HG02642 (cell line): ENCODE data around the gene SCT.

Experiments
- ATAC-seq: cut with Tn5 transposase; IDR thresholded peaks from one replicate; pipeline ENCODE4 v1.9.1; 2021; ENCODE audit warnings: mild to moderate bottlenecking; ENCODE audit not compliant: unreplicated experiment, poor library complexity

SCT gene

GRCh38 chr11:645536-645935 lies 18.6 kb upstream of the SCT start:
- ATAC-seq = no peak

DNA sequence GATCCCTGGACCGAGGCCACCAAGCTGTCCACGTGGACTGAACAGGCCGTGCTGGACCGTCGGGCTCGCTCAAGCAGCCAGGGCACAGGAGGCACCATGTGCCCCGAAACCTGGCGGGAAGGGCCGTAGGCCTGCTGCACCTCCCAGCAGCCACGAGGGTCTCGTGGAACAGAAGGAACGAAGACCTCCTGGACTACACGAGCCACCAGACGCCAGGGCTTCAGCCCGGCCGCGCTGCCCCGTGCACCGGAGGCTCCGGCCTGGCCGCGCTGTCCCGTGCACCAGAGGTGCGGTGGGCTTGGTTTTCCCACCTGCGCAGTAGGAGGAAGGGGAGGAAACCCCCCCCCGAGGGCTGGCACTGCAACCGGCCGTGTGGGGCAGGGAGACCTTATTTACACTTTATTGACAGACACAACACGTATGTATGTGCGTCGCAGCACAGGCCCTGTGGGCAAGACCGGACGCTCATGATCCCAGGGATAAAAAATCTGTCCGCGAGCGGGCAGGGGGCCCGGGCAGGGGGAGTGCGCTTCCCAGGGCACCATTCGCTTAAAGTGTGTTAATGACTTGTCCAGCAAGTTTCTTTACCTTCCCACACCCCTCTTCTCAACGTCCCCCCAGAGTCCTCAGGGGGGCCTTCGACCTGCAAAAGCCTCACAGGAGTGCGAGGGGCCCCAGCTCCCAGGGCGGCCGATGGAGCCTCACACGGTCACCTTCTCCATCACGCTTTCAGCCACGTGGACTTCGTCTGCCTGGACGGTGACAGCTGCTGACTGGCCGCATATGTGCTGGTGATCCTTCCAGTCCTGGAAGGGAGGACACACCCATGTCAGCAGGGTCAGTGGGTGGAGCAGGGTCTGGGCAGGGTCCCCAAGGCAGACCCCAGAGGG lies 17.1 kb upstream of the SCT start:
- no peak for ATAC-seq

- no peak for ATAC-seq
Observed at GRCh38 chr11:643366-643765, 16.4 kb upstream of the SCT start.

GRCh38 chr11:641806-642370 lies 14.9 kb upstream of the SCT start:
- no peak for ATAC-seq

GRCh38 chr11:640021-640706 lies 13.2 kb upstream of the SCT start:
- no peak for ATAC-seq

DNA sequence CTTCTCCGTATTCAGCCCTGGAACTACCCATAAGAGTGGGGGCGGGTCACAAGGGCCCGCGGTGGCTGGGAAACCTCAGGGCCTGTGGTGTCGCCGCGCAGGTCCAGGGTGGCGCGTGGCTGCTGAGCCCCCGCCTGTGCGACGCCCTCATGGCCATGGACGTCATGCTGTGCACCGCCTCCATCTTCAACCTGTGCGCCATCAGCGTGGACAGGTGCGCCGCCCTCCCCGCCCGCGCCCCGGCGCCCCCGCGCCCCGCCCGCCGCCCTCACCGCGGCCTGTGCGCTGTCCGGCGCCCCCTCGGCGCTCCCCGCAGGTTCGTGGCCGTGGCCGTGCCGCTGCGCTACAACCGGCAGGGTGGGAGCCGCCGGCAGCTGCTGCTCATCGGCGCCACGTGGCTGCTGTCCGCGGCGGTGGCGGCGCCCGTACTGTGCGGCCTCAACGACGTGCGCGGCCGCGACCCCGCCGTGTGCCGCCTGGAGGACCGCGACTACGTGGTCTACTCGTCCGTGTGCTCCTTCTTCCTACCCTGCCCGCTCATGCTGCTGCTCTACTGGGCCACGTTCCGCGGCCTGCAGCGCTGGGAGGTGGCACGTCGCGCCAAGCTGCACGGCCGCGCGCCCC lies 12.5 kb upstream of the SCT start:
- no peak for ATAC-seq

GRCh38 chr11:638631-639331 lies 11.8 kb upstream of the SCT start:
- no peak for ATAC-seq

- no peak for ATAC-seq
Observed at GRCh38 chr11:637593-638521, 10.9 kb upstream of the SCT start.

GRCh38 chr11:637333-637592 lies 10.3 kb upstream of the SCT start:
- no peak for ATAC-seq

DNA sequence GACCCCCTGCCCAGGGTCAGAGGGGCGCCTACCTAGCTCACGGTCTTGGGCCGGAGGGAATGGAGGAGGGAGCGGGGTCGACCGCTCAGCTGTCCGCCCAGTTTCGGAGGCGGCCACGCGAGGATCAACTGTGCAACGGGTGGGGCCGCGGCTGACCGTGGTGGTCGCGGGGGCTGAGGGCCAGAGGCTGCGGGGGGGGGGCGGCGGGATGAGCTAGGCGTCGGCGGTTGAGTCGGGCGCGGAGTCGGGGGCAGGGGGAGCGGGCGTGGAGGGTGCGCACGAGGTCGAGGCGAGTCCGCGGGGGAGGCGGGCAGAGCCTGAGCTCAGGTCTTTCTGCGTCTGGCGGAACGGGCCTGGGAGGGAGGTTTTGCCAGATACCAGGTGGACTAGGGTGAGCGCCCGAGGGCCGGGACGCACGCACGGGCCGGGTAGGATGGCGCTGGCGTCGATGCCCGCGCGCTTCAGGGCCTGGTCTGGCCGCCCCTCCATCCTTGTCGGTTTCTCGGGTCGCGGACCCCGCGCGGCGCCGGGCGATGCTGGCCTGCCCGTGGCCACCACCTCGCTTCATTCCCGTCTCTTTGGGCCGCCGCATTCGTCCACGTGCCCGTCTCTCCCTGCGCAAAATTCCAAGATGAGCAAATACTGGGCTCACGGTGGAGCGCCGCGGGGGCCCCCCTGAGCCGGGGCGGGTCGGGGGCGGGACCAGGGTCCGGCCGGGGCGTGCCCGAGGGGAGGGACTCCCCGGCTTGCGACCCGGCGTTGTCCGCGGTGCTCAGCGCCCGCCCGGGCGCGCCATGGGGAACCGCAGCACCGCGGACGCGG lies 9.7 kb upstream of the SCT start, which contains the start of gene DRD4:
Gene DRD4, plus strand, starts transcription at position 759 of the 822 bp plus-strand sequence. Its CDS starts 36 bp downstream, at position 795.
- ATAC-seq = no peak

DNA sequence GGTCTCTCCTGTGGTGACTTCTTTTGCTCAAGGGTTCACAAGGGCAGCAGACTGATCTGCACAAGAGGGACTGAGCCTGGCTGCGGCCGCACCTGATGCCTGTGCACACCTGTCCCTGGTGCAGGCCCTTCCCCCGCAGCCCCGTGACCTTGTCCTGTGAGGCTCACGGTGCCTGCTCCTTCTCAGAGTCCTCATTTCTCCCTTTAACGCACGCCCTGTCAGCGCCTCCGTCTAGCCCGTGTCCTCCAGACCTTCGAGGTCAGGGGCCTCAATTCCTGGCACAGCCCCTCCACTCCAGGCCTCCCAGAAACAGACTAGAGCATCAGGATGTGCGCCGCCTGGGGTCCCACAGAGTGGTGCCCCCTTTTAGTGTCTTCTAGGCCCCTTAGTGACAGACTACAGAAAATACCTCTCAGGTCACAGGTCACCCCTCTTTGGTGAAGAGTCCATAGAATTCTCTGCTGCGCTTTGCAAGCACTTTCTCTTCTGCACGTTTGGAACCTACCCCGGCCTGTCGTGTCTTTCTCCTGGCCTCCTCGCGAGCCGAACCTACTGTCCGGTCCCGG lies 9.0 kb upstream of the SCT start:
- ATAC-seq = no peak

DNA sequence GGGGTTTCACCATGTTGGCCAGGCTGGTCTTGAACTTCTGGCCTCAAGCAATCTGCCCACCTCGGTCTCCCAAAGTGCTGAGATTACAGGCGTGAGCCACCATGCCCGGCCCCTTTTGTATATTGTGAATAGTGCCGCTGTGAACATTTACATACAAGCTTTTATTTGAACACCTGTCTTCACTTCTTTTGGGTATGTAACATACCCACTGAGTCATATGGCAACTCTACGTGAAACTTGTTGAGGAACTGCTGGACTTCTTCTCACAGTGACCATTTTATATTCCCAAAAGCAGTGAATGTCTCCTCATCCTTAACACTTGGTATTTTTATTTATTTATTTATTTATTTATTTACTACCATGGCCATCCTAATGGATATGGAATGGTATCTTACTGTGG lies 3.9 kb upstream of the SCT start:
- ATAC-seq = no peak

DNA sequence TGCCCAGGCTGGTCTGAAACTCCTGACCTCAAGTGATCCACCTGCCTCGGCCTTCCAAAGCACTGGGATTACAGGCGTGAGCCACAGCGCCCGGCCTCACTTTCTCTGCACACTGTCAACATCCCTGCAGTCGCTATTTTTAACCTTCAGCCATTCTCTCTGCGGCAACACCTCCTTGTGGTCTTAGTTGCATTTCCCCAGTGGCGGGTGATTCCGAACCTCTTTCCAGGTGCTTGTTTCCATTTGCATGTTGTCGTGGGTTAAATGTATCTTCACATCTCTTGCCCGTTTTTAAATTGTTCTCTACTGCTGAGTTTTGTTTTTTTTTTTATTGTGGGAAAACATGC lies 2.2 kb upstream of the SCT start:
- ATAC-seq = no peak

DNA sequence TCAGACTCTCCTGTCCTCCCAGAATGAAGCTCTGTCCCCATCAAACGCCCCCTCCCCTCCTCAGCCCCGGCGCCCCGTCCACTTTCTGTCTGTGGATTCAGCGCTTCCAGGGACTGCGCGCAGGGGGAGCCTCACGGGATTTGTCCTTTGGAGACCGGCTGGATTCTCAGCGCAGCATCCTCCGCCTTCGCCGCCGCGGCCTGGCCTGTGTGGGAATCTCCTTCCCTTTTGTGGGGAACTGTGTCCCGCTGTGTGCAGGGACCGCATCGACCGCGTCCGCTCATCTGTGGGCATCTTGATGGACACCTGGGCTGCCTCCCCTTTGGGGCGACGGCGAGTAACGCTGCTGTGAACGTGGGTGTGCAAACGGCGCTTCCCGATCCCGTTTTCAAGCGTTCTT lies 1.1 kb upstream of the SCT start:
- no peak for ATAC-seq

- no peak for ATAC-seq
Observed at GRCh38 chr11:627308-627576, 261 bp upstream of the SCT start.

DNA sequence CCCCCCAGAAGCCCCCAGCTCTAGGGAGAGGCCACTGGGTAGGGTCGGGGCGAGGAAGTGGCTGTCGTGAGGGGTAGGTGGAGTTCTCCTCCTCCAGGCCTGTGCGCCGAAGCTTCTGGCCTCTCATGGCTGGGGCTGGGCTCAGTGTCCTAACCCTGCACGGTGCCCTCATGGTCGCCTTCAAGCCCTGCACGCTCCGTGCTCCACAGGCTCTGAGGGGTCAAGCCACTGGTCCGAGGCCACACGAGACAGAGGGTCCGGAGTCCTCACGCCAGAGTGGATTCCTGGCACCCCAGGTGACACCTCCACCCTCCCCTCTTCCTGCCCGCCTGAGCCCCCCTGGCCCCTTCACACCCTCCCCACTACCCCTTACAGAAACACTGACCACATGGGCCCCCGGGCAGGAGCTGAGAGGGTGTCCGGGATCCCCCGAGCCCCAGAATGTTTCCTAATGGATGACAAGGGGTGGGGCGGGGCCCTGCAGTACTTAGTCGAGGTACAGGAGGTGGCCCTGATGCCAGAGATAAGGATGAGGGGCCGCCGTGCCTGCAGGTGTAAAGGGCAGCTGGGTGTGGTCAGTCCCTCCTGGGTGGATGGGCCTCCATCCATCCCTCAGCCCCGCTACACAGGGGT lies 1.2 kb downstream of the SCT start:
- no peak for ATAC-seq

GRCh38 chr11:624705-625635 lies 2.0 kb downstream of the SCT start, which contains the start of gene CDHR5:
Gene CDHR5 (minus strand): TSS chr11:624955. CDS start chr11:624902, 53 bp downstream.
- no peak for ATAC-seq
